ENCODE measurements around the gene CTNNA3.

CTNNA3 gene

DNA sequence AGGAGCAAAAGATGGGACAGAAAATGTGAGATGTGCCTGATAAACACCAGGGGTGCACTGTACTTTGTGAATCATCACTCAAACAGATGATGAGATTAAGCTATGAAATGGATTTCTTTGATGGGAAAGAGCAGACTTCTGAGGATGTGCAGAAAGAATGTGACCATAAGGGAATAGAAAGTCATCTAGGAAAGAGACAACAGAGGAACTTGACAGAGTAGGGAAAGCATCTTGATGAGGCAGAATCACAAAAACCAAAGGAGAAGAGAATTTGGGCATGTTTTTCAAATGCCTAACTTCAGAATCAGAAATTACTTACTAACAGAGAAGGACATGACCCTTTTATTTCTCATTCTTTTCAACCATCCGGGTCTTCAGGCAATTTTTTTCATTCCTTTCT is 852.6 kb downstream of the CTNNA3 start:
- DNase-seq: no peak

DNA sequence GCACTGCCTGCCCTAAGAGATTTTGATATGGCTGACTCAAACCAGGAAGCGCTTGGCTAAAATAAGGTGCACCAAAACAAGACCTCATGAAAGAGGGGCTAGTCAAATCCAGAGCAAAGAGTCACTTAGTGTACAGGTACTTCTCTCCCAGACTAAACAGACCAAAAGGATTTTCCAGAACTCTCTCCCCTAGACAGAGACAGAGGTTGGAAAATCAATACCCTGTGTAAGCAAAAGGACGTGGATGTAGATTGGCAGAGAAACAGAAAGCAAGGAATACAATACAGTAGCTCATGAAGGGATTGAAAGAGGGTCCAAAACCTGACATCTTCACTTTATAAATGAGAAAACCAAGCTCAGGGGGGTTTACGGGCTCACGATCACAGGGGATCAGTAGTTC is 853.1 kb downstream of the CTNNA3 start:
- DNase-seq: no peak

DNA sequence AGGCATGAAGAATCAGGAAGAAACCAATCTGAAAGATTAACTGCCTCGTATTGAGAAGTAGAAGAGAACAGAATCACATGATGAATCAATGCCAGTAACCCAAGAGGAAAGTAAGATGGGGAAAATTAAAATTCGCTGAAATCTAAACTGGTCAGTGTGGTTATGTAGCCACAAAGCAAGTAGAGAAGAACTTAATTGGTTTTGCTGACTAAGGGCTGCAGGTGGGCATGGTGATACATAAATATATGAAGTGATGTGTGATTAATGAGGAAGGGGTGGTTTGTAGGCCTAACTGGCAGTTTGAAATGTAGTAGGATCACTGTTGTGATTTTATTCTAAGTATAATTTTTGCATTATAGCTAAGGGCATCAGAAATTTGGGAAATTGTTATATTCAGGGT is 853.6 kb downstream of the CTNNA3 start:
- DNase-seq: no peak

DNA sequence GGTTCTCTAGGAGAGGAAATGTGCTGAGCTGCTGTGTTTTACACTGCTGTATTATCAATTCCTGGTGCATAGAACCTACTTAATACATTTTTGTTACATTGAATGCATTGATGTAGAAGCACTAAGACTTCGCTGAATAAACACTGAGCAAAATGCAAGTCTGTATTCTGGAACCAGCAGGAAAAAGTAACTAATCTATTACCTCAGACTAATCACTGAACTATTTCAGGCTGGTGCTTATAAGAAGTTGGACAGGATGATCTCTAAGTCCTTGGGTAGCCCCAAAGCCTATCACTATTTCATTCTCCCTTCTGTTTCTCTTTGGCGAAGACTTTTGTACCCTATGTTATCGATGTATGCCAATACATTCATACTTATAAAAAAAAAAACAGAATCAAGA is 857.3 kb downstream of the CTNNA3 start:
- no peak for DNase-seq

DNA sequence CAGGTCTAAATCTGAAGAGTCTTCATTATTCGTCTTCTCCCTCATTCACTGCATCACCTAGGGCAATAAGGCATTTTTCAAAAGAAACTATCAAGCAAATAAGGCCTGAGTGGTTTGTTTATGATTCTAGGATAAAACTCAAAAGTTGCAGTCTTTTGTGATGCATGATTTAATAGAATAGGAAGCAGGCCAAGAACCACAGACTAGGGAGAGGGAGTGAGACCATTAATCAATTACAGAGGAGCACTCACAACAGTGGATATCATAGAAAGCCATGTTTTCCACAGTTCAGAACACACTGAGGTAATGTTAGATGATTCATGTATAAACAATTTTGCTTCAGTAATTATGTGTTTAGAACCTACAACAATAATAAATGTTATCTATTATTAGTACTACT is 858.0 kb downstream of the CTNNA3 start:
- DNase-seq: no peak

DNA sequence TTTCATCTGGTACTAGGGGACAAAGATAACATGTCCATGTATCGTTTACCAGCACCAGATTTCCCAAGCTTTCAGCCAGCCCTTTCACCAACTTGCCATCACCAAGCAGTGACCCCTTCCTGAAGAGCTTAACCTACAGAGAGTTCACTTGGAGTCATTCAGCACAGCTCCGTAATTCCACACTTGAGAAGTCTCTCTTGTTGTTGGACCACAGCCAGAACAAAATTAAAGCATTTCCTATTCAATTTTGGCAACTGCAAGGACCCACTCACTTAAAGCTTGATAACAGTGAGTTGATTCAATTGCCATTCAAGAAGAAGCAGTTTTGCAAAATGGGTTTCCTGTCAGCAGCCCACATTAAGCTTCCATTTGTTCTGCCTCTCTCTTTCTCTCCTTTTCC is 858.7 kb downstream of the CTNNA3 start:
- no peak for DNase-seq

DNA sequence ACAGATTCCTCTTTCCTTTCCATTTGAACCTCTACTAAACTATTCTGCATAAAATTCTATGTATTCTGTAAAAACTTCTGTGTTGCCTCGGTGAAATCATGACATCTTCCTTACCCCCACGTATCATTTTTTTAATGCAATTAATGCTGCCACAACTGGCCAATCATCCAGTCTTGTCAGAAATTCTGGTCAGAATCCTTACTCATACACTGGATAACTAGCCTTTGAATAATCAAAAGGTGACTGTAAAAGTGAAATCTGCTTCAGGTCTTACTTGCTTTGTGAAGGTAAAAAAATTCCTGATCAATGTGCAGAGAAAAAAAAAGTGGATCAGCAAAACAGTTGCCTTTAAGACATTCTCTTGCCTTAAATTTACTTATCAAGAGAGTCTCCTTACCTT is 859.2 kb downstream of the CTNNA3 start:
- DNase-seq: no peak

DNA sequence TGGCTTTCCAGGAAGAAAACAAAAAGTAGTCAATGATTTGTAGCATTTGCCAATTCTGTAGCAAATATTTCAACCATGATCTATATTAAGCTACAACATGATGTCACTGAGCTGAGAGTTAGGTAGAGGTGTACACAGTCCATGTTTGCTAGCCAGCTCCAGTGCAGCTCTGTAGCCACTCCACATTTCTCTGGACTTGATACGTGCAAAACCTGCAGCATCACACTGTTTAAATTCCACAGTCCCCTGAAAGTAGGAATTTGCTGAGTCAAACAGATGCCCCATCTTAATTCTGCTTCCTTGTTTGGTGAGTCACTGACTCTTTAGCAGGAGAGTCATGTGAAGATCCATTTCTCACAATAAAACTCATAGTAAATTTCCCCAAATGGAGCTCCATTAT is 859.9 kb downstream of the CTNNA3 start:
- no peak for DNase-seq

DNA sequence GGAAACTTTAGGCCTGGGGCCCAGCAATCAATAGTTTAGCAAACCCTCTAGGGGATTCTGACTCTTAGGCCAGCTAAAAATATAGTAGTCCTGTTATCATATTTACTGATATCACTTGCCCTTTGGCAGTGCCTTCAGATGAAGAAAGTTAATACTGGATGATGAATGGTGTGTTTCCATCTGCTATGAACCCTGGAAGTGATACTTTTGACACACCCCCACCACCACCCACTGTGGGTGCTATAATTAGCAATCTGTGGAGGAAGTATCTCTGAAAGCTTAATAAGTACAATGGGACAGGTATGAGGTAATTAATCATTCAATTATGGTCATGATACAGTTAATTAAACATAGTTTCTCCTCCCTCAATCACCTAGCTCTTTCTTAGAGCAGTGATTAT is 860.6 kb downstream of the CTNNA3 start:
- DNase-seq: no peak

DNA sequence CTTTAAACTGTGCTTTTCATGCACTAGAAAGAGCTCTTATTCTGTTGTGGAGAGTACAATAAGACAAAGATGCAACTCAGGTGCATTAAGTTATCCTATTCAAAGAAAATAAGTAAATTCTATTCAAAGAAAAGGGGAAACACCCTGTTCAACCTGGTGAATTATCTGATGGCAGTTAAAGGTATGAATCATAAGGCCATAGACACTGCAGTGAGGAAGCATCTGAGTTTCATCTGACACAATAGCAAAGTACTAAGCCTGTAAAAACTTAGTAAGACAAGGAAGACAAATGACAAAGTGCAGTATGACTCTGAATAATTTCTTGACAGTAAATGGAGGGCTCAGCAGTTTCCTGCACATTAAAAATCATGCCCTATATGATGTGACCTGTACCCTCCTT is 861.2 kb downstream of the CTNNA3 start:
- no peak for DNase-seq

DNA sequence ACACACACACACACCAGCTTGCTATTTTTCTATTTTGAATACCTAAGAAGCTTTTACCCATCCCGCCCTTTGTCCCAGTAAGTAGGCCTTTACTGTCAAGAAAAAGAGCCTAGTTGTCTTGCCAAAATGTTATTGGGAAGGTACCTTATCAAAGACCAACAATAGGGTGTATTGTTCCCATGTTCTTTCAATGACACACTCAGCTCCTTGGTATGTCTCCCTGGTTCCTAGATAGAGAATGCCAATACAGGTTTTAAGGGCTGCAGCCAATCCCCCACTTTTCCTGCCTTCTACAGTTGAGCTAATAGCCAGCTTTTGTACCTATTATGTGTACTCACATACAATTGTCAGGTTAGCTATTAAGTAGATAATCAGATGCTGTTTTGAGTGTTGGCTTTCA is 862.1 kb downstream of the CTNNA3 start:
- DNase-seq: no peak

DNA sequence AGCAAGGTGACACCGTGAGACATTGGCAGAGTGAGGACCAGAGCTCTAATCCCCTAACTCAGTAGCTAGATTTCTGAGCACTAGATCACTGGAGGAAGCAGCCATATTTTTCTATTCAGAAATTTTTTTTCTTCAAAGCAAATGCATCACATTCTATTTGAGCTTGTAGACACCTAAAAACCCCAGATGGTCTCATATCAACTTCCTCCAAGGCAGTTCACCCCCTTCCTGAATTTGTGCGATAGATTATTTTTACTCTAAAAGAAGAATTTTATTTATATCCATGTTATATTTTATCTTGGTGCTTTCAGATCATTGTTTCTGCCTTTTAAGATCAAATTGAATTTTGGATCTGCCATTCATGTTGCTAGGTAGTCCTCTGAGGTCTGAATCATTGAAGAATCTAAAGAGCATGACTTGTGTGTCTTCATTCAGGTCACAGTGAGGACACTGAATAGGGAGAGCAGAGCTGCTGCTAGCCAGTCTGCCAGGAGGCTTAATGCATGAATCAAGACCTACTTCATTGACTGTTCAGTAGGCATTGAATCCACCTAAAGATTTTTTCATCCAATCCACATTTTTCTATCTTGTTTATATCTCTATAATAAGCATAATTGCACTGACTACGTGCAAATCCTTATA is 863.1 kb downstream of the CTNNA3 start:
- no peak for DNase-seq

DNA sequence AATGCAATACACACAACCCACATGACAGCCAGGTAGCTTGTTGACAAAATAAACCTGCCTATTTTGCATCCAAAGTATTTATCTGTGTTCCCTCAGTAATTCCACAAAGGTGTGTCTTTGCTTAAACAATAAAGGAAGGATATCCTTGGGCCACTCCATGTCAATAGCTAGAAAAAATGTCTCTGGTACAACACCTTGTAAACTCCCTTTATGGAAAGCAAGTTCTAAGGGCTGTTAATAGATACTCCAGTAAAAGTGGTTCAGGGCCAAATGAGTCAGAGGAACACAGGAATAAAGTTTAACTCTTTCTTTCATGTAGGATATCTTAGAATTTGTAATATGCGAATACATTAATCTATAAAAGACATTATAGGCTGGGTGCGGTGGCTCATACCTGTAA is 867.0 kb downstream of the CTNNA3 start:
- no peak for DNase-seq

DNA sequence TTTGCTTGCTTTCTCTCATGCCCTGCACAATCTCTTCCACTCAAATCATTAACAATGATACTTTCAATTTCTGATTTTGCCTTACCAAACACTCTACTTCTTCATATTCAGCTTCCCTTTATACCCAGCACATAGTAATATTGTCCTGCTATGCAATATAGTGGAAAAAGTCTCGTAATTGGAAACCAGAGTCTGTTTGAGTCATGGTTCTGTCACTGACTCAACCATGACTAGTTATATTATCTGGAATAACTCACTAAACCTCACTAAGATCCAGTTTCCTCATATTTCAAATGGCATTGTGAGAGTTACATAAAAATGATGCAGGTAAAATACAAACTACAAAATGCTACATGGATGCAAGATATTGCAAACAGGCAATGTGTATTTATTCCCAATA is 868.6 kb downstream of the CTNNA3 start:
- DNase-seq: no peak

DNA sequence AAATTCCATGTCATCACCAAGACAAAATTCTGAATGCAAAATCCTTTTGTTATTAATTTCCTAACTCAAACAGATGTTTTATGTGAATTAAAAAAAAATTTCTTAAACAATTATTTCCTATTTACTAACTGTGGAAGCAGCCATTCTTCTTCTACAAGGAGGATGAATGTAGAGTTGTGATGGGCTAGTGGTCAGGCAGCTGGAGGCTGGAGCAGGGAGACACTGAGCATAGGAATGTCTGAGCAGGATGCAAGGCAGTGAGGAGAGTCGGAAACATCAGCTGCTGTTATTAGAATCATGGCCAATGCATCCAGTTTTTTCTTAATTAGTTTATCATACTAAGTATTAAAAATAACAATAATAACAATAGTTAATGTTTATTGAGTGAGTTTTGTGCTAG is 872.7 kb downstream of the CTNNA3 start:
- no peak for DNase-seq

DNA sequence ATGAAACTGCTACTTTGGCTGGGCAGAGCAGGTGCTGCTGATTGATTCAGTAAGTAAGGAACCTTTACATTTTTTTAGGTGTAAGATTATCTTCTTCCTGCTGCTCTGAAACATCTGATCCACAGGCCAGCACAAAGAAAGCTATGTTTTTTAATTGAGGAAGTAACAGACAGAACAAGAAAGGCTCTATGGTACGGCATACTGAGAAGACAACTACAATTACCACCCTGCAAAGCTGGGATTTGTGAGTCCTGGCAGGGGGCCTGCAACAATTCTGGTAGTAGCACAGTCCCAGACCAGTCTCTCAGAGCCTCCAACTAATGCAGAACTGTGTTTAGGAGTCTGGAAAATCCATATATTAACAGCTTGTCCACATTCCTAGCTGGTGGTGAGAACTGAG is 873.2 kb downstream of the CTNNA3 start:
- no peak for DNase-seq

DNA sequence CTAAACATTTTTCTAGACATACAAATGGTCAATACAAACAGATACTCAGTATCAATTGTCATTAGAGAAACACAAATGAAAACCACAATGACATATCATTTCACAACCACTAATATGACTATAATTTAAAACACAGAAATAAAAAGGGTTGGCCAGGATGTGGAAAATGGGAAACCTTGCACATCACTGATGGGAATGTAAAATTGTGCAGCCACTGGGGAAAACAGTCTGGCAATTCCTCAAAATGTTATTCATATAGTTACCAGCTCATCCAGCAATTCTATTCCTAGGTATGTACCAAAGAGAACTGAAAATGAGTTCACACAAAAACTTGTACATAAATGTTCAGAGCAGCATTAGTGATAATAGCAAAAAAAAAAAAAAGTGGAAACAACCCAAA is 876.3 kb downstream of the CTNNA3 start:
- DNase-seq: no peak

DNA sequence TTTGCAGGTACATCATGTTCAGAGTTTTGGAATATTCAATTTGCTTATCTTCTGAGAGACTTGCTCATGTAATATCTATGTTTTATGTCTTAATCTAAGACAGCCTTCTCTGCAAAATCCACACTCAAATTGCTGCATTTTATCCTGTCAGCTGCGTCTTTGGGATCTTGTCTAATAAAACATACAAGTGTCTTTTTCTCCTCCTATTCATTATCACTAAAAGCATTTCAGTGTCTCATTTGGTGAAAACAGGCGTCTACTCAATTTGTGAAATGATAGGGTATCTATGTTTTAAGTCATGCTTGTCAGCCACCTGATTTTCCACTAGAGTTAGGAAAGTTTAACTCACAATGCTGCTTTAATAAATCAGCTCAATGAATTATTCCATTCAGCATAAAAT is 882.9 kb downstream of the CTNNA3 start:
- DNase-seq: no peak

DNA sequence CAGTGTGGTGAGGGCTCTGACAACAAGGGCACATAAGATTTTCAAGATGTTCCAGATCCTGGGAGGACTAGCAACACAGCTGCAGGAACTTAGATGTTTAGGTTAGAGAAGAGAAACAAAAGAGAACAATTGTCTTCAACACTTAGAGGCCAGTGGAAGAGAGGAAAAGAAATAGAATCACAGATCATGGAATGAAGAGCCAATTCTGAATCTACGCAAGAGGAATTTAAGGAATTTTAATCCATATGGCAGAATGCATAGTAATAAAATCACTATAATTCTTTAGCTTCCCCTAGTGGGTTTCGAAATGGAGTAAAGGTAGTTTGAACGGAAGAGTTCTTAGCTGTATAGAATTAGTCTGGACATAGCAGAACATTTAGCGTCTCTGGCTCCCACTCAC is 884.8 kb downstream of the CTNNA3 start:
- no peak for DNase-seq

DNA sequence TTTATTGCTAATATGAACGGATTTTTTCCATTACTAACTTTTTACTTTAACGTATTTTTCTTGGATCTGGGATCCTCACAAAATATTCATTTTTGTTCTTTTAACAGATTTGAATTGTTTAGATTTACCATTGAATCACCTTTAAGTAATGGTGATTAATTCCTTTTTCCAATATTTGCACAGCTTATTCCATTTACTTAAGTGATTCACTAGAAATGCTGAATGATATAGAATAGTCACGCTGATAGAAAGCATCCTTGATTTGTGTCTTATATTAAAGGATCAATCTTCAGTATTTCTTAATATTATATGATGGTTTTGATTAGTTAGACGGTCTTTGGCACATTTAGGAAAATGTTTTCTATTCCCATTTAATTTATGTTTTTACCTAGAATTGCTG is 886.6 kb downstream of the CTNNA3 start:
- DNase-seq: no peak

DNA sequence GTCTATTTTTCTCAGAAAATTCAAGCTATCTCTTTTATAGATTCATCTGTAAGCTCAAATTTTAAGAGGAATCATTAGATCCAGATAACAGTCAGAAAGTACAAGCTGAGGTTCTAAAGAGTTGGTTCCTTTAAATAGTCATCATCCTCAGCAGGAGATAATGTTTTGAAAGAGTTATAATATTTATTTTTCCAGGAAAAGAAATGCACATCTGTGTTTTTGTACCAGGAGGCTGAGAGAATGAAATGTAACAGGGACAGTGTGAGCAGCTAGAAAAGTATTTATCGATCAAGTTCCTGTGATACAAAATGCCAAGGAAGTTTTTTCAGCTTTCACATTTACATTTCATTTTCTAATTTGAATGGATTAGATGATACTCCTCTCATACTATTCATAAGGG is 890.4 kb downstream of the CTNNA3 start:
- no peak for DNase-seq

DNA sequence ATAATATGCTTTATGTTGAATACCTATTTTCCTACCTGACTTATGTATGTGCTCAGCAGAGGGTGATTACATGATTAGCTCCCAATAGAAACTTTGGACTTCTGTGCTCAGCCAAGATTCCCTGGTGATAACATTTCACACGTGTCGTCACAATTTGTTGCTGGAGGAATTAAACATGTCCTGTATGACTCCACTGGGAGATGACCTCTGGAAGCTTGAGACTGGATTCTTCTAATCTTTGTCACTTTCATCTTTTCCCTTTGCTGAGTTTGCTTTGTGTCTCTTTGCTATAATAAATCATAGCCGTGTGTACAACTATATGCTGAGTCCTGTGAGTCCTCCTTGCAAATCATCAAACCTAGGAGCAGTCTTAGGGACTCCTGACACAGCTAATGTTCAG is 891.0 kb downstream of the CTNNA3 start:
- DNase-seq: no peak

DNA sequence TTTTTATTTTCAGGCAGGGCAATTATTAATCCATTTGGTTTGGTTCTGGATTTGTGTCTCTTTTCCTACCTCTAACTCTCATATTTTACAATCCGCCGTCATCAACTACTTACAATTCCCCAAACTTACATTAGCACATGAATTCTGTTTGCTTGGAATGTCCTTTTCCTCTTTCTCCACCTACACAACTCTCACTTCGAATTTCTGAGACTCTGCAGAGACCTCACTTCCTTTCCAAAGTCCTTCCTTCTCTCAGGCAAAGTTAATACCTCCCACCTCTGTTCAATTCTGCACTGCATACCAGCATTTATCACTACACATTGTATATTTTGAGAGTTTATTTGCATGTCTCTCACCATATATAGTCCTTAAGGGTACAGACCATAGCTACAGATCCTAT is 892.8 kb downstream of the CTNNA3 start:
- DNase-seq: no peak

DNA sequence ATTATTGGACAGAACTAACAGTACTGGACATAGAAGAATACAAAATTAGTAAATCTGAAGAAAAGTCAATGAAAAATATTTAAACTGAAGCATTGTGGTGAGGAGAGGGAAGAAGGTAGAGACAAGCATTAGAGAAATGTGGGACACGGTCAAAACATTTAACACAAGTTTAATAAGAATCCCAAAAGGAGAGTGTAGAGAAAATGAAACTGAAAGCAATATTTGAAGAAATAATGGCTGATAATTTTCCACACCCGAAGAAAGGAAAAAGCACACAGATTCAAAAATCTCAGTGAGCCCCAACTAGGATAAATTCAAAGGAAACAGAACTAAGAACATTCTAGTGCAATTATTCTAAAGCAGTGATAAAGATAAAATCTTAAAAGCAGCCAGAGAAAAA is 896.5 kb downstream of the CTNNA3 start:
- DNase-seq: no peak

DNA sequence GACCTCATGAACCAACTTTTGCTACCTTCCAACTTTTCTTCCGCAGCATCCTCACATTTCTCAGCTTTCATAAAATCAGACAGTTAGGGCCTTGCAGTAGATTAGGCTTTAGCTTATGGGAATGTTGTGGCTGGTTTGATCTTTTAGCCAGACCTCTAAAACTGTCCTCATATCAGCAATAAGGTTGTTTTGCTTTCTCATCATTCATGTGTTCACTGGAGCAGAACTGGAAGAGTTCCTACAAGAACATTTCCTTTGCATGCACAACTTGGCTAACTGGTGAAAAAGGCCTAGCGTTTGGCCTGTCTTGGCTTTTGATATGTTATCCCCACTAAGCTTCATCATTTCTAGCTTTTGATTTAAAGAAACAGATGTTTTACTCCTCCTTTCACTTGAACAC is 900.1 kb downstream of the CTNNA3 start:
- DNase-seq: no peak

DNA sequence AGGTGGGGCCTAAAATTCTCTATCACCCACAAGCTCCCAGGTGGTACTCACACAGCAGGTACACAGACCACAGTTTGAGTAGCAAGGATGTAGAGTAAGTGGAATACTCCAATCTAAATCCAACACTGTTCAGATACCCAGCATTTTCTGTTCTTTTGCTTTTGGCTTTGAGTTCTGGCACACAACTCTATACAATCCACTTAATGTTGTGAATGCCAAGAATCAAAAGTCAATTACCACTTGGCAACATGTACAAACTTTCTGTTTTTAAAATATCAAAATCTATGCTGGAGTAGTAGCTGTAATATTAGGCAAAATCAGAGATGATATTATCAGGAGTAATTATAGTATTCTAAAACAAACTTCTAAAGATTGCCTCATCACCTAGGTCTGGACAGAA is 903.6 kb downstream of the CTNNA3 start:
- no peak for DNase-seq
